HUES48 (cell line): ENCODE data around the gene CRISPLD2.
"Not testable (repeated sequence)": the region's sequence is repeated elsewhere in the genome, so short reads cannot be mapped to it uniquely, and the experiment has no call there.

Experiments used
- H3K27ac ChIP-seq: one replicate; pipeline ENCODE4 v1.7.0; 2013; ENCODE audit warnings: low read depth, low read length, inconsistent platforms
- H3K27me3 ChIP-seq: 2 replicates; pipeline ENCODE4 v1.6.1; 2013; ENCODE audit warnings: mild to moderate bottlenecking, low read length; ENCODE audit not compliant: control insufficient read depth, insufficient read depth
- H3K36me3 ChIP-seq: 2 replicates; pipeline ENCODE4 v1.6.1; 2013; ENCODE audit warnings: low read length; ENCODE audit not compliant: control insufficient read depth, insufficient read depth
- H3K4me1 ChIP-seq: 2 replicates; pipeline ENCODE4 v1.6.1; 2013; ENCODE audit warnings: mild to moderate bottlenecking, low read length; ENCODE audit not compliant: control insufficient read depth, insufficient read depth
- H3K4me3 ChIP-seq: 2 replicates; pipeline ENCODE4 v1.5.1; 2013; ENCODE audit warnings: mild to moderate bottlenecking, low read depth, low read length
- H3K9ac ChIP-seq: 2 replicates; pipeline ENCODE4 v1.6.1; 2013; ENCODE audit warnings: mild to moderate bottlenecking, low read depth, low read length, moderate library complexity
- H3K9me3 ChIP-seq: 2 replicates; pipeline ENCODE4 v1.6.1; 2013; ENCODE audit warnings: low read length; ENCODE audit not compliant: control insufficient read depth, insufficient read depth

Gene CRISPLD2

DNA sequence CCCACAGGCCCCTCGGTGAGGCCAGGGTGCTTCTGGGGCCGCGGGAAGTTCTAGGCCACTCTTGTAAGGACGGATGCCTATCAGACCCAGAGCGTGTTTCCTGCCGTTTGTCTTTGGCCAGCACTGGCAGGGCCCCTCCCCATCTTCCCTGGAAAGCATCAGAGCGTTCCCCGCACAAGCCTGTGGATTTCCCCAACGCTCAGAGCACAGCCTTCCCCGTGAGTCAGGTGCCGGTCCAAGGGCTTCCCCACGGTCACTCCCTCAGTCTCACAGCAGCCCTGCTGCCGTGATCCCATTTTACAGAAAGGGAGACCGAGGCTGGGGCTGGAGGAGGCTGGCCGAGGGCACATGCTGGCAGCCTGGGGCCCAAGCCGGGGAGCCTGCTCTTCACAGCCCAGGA lies 33.7 kb downstream of the CRISPLD2 start:
- no peak overlapping the region for H3K9ac ChIP-seq
- no peak overlapping the region for H3K4me3 ChIP-seq
- H3K4me1 ChIP-seq: no peaks in the 10 kb centered on the region
- H3K36me3 ChIP-seq: no peaks in the 10 kb centered on the region
- no peaks in the 10 kb centered on the region for H3K27me3 ChIP-seq
- no peaks in the 10 kb centered on the region for H3K9me3 ChIP-seq
- H3K27ac ChIP-seq: no peak overlapping the region

- Histone ChIP-seq H3K4me3 (no peak overlapping the region), H3K27me3 (no peaks in the 10 kb centered on the region), H3K27ac (no peak overlapping the region), H3K4me1 (no peaks in the 10 kb centered on the region), H3K36me3 (no peaks in the 10 kb centered on the region), H3K9ac (no peak overlapping the region), H3K9me3 (no peaks in the 10 kb centered on the region)
These were observed 35.0 kb downstream of the CRISPLD2 start for GRCh38 chr16:84854759-84855158.

- H3K9ac ChIP-seq, H3K9me3 ChIP-seq, H3K36me3 ChIP-seq, H3K27me3 ChIP-seq, H3K4me1 ChIP-seq, H3K4me3 ChIP-seq, H3K27ac ChIP-seq: not testable (repeated sequence)
These were observed 35.8 kb downstream of the CRISPLD2 start for GRCh38 chr16:84855435-84856202.

DNA sequence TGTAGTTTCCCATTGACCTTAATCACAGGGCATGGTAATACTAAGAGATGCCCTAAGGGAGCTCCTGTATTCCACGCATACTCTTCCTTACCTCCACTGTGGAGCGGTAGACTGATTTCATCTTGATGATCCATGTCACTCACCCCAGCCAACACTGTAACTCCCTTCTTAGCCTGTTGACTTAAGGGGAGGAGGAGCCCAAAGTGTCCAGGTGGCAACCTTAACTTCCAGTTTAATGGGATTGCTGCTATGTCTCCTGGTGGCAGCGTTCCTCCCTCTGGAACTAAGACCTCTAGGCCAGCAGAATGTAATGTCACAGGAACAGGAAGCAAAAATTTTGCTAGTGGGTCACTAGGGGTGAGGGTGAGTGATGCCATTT lies 36.4 kb downstream of the CRISPLD2 start:
- not testable (repeated sequence) for H3K4me1 ChIP-seq, H3K27me3 ChIP-seq, H3K9ac ChIP-seq, H3K4me3 ChIP-seq, H3K36me3 ChIP-seq, H3K9me3 ChIP-seq, H3K27ac ChIP-seq

DNA sequence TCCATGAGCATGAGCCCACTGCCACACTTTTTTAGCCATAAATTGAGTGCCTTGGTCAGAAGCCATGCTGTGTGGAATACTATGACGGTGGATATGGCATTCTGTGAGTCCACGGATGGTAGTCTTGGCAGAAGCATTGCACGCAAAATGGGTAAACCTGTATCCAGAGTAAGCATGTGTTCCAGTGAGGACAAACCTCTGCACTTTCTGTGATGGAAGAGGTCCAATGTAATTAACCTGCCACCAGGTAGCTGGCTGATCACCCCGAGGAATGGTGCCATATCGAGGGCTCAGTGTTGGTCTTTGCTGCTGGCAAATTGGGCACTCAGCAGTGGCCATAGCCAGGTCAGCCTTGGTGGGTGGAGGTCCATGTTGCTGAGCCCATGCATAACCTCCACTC lies 37.0 kb downstream of the CRISPLD2 start:
- H3K36me3 ChIP-seq, H3K27me3 ChIP-seq, H3K27ac ChIP-seq, H3K9ac ChIP-seq, H3K9me3 ChIP-seq, H3K4me1 ChIP-seq, H3K4me3 ChIP-seq: not testable (repeated sequence)

DNA sequence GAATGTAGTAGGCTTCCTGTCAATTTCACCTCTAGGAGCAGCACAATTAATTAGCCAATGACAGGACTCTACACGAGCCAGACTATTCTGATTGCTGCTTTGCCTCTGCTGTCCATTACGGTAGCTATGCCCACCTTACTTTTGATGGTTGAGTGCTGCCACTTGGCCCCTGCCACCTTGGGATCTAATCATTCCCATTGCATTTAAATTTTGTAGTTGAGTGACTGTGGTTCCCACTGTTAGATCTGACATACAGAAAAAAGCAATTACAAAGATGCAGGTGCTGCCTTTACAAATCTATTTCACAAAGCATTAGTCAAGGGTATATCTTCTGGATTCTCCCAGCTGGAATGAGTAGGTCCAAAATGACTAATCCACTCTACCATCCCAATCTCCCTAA lies 39.9 kb downstream of the CRISPLD2 start:
- H3K9me3 ChIP-seq: no peaks in the 10 kb centered on the region
- no peaks in the 10 kb centered on the region for H3K27me3 ChIP-seq
- no peak overlapping the region for H3K4me3 ChIP-seq
- H3K27ac ChIP-seq: no peak overlapping the region
- no peak overlapping the region for H3K9ac ChIP-seq
- H3K36me3 ChIP-seq: no peaks in the 10 kb centered on the region
- no peaks in the 10 kb centered on the region for H3K4me1 ChIP-seq

GRCh38 chr16:84860383-84860782 lies 40.6 kb downstream of the CRISPLD2 start:
- Histone ChIP-seq H3K4me1 (no peaks in the 10 kb centered on the region), H3K9me3 (no peaks in the 10 kb centered on the region), H3K4me3 (no peak overlapping the region), H3K9ac (no peak overlapping the region), H3K27ac (no peak overlapping the region), H3K27me3 (no peaks in the 10 kb centered on the region), H3K36me3 (no peaks in the 10 kb centered on the region)

DNA sequence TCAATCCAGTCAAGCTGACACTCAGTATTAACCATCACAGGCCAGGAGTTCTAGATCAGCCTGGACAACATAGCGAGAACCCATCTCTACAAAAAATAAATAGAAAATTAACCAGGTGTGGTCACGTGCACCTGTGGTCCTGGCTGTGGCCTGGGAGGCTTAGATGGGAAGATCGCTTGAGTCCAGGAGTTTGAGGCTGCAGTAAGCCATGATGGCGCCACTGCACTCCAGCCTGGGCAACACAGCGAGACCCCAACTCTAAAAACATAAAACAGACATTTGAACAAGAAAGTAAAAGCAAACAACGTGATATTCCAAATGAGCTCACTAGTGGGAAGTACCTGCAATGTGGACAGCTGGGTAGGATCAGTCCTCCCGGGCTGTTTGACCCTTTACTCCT lies 41.9 kb downstream of the CRISPLD2 start:
- Histone ChIP-seq H3K9me3 (no peaks in the 10 kb centered on the region), H3K4me1 (no peaks in the 10 kb centered on the region), H3K9ac (no peak overlapping the region), H3K27ac (no peak overlapping the region), H3K36me3 (no peaks in the 10 kb centered on the region), H3K4me3 (no peak overlapping the region), H3K27me3 (no peaks in the 10 kb centered on the region)

DNA sequence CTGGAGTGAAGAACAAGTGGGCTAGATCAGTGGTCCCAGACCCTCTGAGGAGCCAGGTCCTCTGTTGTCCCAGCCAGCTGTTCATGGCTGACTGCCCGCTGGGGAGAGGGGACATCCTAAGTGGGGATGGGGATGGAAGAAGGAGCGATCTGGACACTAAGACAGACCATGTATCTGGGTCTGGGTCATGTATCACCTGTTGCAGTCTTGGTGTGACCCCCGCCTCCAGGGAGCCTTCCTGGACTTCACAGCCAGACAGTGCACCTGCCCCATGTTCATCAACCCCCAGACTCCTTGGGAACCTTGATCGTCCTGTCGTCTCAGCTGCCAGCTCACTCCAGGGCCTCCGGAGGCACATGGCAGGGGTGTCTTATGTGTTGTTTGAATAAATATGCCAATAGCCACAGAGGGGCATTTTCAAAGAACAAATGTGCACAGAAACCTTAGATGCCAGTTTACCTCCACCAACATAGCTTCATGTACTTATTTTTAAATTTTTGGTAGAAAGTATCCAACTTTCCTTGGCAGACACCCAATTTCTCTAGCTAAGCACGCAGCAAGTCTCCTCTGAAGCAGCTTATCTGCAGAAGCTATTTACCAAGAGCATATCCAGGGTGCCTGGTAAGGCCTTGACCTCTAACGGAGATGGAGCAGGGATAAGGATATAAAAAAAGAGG lies 43.2 kb downstream of the CRISPLD2 start:
- H3K27ac ChIP-seq: no peak overlapping the region
- H3K4me3 ChIP-seq: no peak overlapping the region
- H3K36me3 ChIP-seq: no peaks in the 10 kb centered on the region
- H3K27me3 ChIP-seq: no peaks in the 10 kb centered on the region
- H3K4me1 ChIP-seq: no peaks in the 10 kb centered on the region
- no peaks in the 10 kb centered on the region for H3K9me3 ChIP-seq
- H3K9ac ChIP-seq: no peak overlapping the region

DNA sequence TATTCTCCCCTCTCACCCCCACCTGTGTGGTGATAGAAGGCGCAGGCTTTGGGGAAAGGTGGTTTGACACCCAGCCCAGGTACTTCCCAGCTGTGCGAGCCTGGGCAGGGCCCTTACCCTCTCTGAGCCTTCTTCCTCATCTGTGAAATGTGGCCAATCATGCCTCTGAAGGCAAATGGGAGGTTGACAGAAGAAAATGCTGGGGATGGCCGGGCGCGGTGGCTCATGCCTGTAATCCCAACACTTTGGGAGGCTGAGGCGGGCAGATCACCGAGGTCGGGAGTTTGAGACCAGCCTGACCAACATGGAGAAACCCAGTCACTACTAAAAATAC lies 43.7 kb downstream of the CRISPLD2 start:
- Histone ChIP-seq H3K36me3 (no peaks in the 10 kb centered on the region), H3K9me3 (no peaks in the 10 kb centered on the region), H3K9ac (no peak overlapping the region), H3K27ac (no peak overlapping the region), H3K4me3 (no peak overlapping the region), H3K4me1 (no peaks in the 10 kb centered on the region), H3K27me3 (no peaks in the 10 kb centered on the region)

- H3K27ac ChIP-seq: no peak overlapping the region
- no peak overlapping the region for H3K4me3 ChIP-seq
- H3K9ac ChIP-seq: no peak overlapping the region
- no peaks in the 10 kb centered on the region for H3K9me3 ChIP-seq
- no peaks in the 10 kb centered on the region for H3K4me1 ChIP-seq
- no peaks in the 10 kb centered on the region for H3K36me3 ChIP-seq
- no peaks in the 10 kb centered on the region for H3K27me3 ChIP-seq
These were observed 44.7 kb downstream of the CRISPLD2 start for GRCh38 chr16:84864326-84864955.
